Prostate gland (tissue), 2 donors: ENCODE measurements around the gene ZNF217. TPM values are rescaled to one million over a fixed set of nuclear protein-coding genes. Genes with fewer than 3 reads are reported as not detected.
"Not testable (repeated sequence)": the region's sequence is repeated elsewhere in the genome, so short reads cannot be mapped to it uniquely, and the experiment has no call there.

Experiments
- DNase-seq: peaks from one replicate; pipeline ENCODE4 v3.0.0-alpha.2; 2019; ENCODE audit warnings: low spot score
- H3K27ac ChIP-seq, 2 donors: fragments of 200-600 bp; sonication (generic); 2 replicates each; pipeline ENCODE4 v1.5.1; 2017 to 2019
- H3K27me3 ChIP-seq: fragments of 200-600 bp; sonication (generic); replicated peaks from 2 replicates; pipeline ENCODE4 v1.5.1; 2019; ENCODE audit not compliant: insufficient read depth
- H3K36me3 ChIP-seq, 2 donors: fragments of 200-600 bp; sonication (generic); 1 replicate in 1 of 2; 2 replicates in 1 of 2; pipeline versions ENCODE4 v1.5.1 to v1.8.1; 2017 to 2019
- H3K4me1 ChIP-seq: fragments of 200-600 bp; sonication (generic); replicated peaks from 2 replicates; pipeline ENCODE4 v1.5.1; 2019
- H3K4me3 ChIP-seq, 2 donors: fragments of 200-600 bp; sonication (generic); 2 replicates each; pipeline ENCODE4 v1.5.1; 2017 to 2019
- H3K9me3 ChIP-seq: fragments of 200-600 bp; sonication (generic); 2 replicates; pipeline ENCODE4 v1.5.1; 2017
- POLR2A ChIP-seq: fragments of 450-650 bp; IDR thresholded peaks from one replicate; pipeline ENCODE4 v1.6.1; 2016; ENCODE audit warnings: antibody characterized with exemption, mild to moderate bottlenecking
- POLR2AphosphoS5 ChIP-seq: sonication (generic); formaldehyde crosslinking; IDR thresholded peaks from one replicate; pipeline ENCODE4 v1.6.1; 2017; ENCODE audit warnings: antibody characterized with exemption
- whole genome bisulfite sequencing: methylation state at CpG from one replicate; pipeline ENCODE4 v1.1.5; 2018; 5-methylcytosine and 5-hydroxymethylcytosine counted together
- intact Hi-C: fragments of 100-400 bp; cut with DNase I; formaldehyde crosslinking; loops from one replicate; pipeline ENCODE4 v1.14.2; 2022
- total RNA-seq, 2 donors: library from RNA; depleted of rRNA; stranded (reverse); fragments of >200 nt; gene quantifications; one replicate each; pipeline ENCODE4 v1.1.0, GENCODE V29; 2016
- TF ChIP-seq, protein P1 (sequence below), 4 experiments: fragments of 200-600 bp in 2 of 4; fragments of 450-650 bp in 2 of 4; sonication (generic) in 2 of 4; IDR thresholded peaks; 1 replicate in 3 of 4; 2 replicates in 1 of 4; pipeline ENCODE4 v1.5.1; 2016 to 2019; ENCODE audit warnings: antibody characterized with exemption in 4 of 4, mild to moderate bottlenecking in 2 of 4, moderate library complexity in 2 of 4

The ZNF217 gene
- total RNA-seq, 2 donors from 2014 or later = 35.4 to 44.5 TPM

DNA sequence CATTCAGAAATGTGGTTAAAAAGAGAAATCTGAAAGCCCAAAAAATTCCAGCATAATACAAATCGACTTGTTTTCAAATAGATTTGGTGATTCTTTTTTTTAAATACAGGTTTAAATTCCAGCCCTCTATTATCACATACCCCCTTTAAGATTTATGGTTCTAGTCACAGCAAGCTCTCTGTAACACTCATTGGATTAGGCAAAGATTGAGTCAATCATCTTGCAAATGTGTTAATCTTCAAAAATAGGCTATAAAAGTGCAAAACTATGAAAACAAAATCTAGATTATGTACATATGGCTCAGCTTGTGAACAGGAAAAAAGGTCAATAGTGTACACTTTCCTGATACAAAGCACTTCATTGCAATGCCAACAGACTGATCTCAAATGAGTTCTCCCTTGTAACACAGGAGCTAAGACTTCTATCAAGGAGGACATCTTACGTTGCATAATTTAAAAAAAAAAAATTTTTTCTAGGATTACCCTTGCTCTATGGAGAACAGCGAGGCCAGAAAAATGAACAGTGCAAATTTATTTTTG lies 26.2 kb downstream of the ZNF217 start:
- 82% methylated on average over 3 of the region's 3 CpGs for WGBS
- Histone ChIP-seq H3K4me3 (no peak overlapping the region), H3K27ac (no peak overlapping the region), H3K36me3 (no peaks in the 10 kb centered on the region), H3K4me1 (no peaks in the 10 kb centered on the region), H3K27me3 (no peaks in the 10 kb centered on the region), H3K9me3 (no peaks in the 10 kb centered on the region)
- intact Hi-C loops = no loop called here
- no peak for TF ChIP-seq POLR2AphosphoS5
- TF ChIP-seq POLR2A = no peak
- TF ChIP-seq, protein P1, sequence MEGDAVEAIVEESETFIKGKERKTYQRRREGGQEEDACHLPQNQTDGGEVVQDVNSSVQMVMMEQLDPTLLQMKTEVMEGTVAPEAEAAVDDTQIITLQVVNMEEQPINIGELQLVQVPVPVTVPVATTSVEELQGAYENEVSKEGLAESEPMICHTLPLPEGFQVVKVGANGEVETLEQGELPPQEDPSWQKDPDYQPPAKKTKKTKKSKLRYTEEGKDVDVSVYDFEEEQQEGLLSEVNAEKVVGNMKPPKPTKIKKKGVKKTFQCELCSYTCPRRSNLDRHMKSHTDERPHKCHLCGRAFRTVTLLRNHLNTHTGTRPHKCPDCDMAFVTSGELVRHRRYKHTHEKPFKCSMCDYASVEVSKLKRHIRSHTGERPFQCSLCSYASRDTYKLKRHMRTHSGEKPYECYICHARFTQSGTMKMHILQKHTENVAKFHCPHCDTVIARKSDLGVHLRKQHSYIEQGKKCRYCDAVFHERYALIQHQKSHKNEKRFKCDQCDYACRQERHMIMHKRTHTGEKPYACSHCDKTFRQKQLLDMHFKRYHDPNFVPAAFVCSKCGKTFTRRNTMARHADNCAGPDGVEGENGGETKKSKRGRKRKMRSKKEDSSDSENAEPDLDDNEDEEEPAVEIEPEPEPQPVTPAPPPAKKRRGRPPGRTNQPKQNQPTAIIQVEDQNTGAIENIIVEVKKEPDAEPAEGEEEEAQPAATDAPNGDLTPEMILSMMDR (IDR thresholded peaks at IDR 0.05) = no peak
- DNase-seq = no peak

DNA sequence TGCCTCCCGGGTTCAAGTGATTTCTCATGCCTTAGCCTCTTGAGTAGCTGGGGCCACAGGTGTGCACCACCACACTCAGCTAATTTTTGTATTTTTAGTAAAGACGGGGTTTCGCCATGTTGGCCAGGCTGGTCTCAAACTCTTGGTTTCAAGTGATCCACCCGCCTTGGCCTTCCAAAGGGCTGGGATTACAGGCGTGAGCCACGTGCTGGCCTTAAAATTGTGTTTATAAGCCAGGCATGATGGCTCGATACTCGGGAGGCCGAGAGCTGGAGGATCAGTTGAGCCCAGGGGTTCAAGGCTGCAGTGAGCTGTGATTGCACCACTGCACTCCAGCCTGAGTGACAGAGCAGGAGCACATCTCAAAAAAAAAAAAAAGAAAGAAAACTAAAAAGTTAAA lies 27.0 kb downstream of the ZNF217 start:
- H3K9me3 ChIP-seq, H3K36me3 ChIP-seq, DNase-seq, H3K4me3 ChIP-seq, H3K27me3 ChIP-seq, intact Hi-C loops, H3K4me1 ChIP-seq, H3K27ac ChIP-seq: not testable (repeated sequence)
- 95% methylated on average over 9 of the region's 9 CpGs for WGBS

DNA sequence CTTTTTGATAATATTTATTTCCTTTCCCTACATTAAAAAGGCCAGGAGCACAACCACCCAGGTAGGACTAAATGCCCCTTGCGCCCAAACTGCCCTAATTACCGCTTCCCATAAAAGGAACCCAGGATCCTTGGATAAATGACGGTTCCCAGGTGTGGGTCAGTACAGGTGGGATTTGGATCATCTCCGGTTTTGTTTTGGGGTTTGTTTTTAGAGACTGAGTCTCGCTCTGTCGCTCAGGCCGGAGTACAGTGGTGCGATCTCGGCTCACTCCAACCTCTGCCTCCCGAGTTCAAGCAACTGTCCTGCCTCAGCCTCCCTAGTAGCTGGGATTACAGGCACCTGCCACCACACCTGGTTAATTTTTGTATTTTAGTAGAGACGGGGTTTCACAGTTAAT lies 28.4 kb downstream of the ZNF217 start:
- H3K9me3 ChIP-seq = no peaks in the 10 kb centered on the region
- no peak overlapping the region for H3K4me3 ChIP-seq
- no peaks in the 10 kb centered on the region for H3K27me3 ChIP-seq
- no peaks in the 10 kb centered on the region for H3K36me3 ChIP-seq
- DNase-seq = no peak
- H3K27ac ChIP-seq = no peak overlapping the region
- H3K4me1 ChIP-seq = no peaks in the 10 kb centered on the region
- TF ChIP-seq POLR2A = no peak
- TF ChIP-seq POLR2AphosphoS5 = no peak
- TF ChIP-seq, protein P1 (IDR thresholded peaks at IDR 0.05) = no peak
- WGBS = 94% methylated on average over 11 of the region's 11 CpGs
- intact Hi-C loops = no loop called here

DNA sequence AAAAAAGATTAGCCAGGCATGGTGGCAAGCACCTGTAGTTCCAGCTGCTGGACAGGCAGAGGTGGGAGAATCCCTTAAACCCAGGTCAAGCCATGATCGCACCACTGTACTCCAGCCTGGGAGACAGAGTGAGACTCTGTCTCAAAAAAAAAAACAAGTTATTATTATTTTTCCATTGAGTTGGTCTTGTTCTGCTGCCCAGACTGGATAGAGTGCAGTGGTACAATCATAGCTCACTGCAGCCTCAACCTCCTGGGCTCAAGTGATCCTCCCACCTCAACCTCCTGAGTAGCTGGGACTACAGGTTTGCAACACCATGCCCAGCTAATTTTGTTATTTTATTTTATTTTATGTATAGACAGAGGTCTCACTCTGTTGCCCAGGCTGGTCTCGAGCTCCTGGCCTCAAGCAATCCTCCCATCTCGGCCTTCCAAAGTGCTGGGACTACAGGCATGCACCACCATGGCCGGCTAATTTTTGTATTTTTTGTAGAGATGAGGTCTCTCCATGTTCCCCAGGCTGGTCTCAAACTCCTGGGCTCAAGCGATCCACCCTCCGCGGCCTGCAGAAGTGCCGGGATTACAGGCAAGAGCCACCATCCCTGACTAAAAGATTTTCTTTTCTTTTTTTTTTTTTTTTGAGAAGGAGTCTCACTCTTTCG lies 31.4 kb downstream of the ZNF217 start:
- H3K27me3 ChIP-seq, H3K36me3 ChIP-seq, H3K4me3 ChIP-seq, H3K4me1 ChIP-seq, intact Hi-C loops, DNase-seq, H3K27ac ChIP-seq, H3K9me3 ChIP-seq: not testable (repeated sequence)
- 98% methylated on average over 9 of the region's 9 CpGs for WGBS

DNA sequence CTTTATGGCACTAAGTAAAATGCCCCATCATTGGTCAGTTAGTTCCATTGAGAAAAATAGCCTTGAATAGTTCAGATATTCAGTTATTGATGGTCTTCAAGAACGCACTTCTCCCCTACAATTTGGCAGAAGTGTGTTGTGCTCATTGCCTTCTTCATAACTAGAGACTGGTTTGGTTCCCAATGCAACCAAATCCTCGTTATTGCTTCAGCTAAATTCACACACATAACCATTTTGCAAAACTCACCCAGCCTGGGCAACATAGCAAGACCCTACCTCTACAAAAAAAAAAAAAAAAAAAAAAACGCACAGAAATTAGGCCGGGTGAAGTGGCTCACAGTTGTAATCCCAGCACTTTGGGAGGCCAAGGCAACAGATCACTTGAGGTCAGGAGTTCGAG lies 32.1 kb downstream of the ZNF217 start:
- WGBS = 88% methylated on average over 5 of the region's 5 CpGs
- no peaks in the 10 kb centered on the region for H3K4me1 ChIP-seq
- no peak overlapping the region for H3K4me3 ChIP-seq
- no peaks in the 10 kb centered on the region for H3K9me3 ChIP-seq
- intact Hi-C loops = no loop called here
- TF ChIP-seq POLR2AphosphoS5 (no peak), POLR2A (no peak)
- TF ChIP-seq, protein P1 (IDR thresholded peaks at IDR 0.05) = no peak
- no peak for DNase-seq
- no peaks in the 10 kb centered on the region for H3K36me3 ChIP-seq
- H3K27me3 ChIP-seq = no peaks in the 10 kb centered on the region
- no peak overlapping the region for H3K27ac ChIP-seq

DNA sequence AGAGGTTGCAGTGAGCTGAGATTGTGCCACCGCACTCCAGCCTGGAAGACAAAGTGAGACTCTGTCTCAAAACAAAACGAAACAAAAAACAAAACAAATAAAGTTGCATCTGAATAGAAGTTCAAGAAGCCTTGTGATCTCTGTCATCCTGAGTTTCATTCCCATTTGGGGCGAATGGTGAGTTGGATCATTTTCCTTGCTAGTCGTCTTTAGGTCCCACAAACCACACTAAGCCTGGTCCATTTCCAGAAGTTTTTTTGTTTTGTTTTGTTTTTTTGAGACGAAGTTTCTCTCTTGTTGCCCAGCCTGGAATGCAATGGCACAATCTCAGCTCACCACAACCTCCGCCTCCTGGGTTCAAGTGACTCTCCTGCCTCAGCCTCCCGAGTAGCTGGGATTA lies 33.8 kb downstream of the ZNF217 start:
- H3K4me3 ChIP-seq = no peak overlapping the region
- no peaks in the 10 kb centered on the region for H3K9me3 ChIP-seq
- TF ChIP-seq POLR2A (no peak), POLR2AphosphoS5 (no peak)
- TF ChIP-seq, protein P1 (IDR thresholded peaks at IDR 0.05) = no peak
- intact Hi-C loops = no loop called here
- H3K27me3 ChIP-seq = no peaks in the 10 kb centered on the region
- H3K4me1 ChIP-seq = no peaks in the 10 kb centered on the region
- no peak for DNase-seq
- WGBS = 74% methylated on average over 7 of the region's 7 CpGs
- no peaks in the 10 kb centered on the region for H3K36me3 ChIP-seq
- H3K27ac ChIP-seq = no peak overlapping the region
